ACC112 (cell line): ENCODE results near the gene STIMATE.

Experiments
- H2AFZ ChIP-seq: fragments of 200-600 bp; sonication (generic); one replicate; pipeline ENCODE4 v1.6.0; 2017; ENCODE audit warnings: antibody characterized with exemption, low read length; ENCODE audit not compliant: unreplicated experiment
- H3K27ac ChIP-seq: fragments of 200-600 bp; sonication (generic); 2 replicates; pipeline ENCODE4 v1.5.1; 2014; ENCODE audit warnings: low read depth, mild to moderate bottlenecking, antibody characterized with exemption, low read length, moderate library complexity
- H3K27me3 ChIP-seq: fragments of 200-600 bp; sonication (generic); 2 replicates; pipeline ENCODE4 v1.6.1; 2014; ENCODE audit warnings: mild to moderate bottlenecking, antibody characterized with exemption, low read length, moderate library complexity, mixed read lengths; ENCODE audit not compliant: insufficient read depth
- H3K36me3 ChIP-seq: fragments of 200-600 bp; sonication (generic); 2 replicates; pipeline ENCODE4 v1.6.1; 2016; ENCODE audit warnings: mild to moderate bottlenecking, antibody characterized with exemption, low read length, moderate library complexity, mixed read lengths; ENCODE audit not compliant: insufficient read depth
- H3K4me1 ChIP-seq: fragments of 200-600 bp; sonication (generic); one replicate; pipeline ENCODE4 v1.6.1; 2016; ENCODE audit warnings: low read length, mixed read lengths; ENCODE audit not compliant: insufficient read depth, unreplicated experiment, control insufficient read depth
- H3K4me3 ChIP-seq: fragments of 200-600 bp; sonication (generic); 2 replicates; pipeline ENCODE4 v1.5.1; 2014; ENCODE audit warnings: mild to moderate bottlenecking, low read depth, low read length
- H3K79me2 ChIP-seq: fragments of 200-600 bp; sonication (generic); one replicate; pipeline ENCODE4 v1.6.0; 2016; ENCODE audit warnings: low read length; ENCODE audit not compliant: control insufficient read depth, unreplicated experiment, insufficient read depth

The STIMATE gene

DNA sequence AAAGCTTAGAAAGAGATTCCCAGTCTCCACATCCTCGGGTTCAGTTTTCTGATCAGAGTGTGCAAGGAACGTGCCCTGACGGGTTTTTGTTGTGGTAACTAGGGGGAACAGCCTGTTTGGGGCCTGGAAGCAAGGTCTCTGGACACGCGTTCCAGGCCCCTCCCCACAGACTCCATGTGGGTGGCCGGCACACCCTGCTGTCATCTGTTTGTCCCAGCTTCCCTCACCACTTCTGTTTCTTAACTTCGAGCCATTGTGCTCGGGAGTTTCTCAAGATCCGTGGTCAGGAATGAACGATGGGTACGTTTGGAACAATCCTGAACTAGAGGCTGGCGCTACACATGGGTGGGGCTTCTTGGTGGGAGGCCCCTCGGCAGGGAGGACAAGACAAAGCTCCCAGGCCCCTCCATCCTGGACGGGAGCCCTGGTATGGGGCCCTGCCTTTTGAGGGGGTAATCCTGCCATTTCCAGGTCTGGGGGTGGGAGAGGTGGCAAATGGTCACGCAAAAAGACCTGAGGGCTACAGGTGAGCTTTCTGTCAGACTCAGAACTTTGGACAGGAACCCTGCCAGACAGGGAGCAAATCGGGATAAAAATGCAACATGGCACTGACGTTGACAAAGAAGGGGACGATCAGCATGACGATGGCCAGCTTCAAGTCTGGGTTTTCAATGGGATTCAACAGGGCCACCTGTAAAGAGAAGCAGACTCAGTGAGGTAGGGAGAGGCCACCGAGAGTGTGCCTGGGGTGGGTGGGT, 54.1 kb downstream of the STIMATE start:
- Histone ChIP-seq H3K4me1 (no peaks in the 10 kb centered on the region), H3K36me3 (no peaks in the 10 kb centered on the region), H3K79me2 (no peaks in the 10 kb centered on the region), H3K27me3 (no peaks in the 10 kb centered on the region), H3K27ac (no peak overlapping the region), H2AFZ (no peak overlapping the region), H3K4me3 (no peak overlapping the region)

DNA sequence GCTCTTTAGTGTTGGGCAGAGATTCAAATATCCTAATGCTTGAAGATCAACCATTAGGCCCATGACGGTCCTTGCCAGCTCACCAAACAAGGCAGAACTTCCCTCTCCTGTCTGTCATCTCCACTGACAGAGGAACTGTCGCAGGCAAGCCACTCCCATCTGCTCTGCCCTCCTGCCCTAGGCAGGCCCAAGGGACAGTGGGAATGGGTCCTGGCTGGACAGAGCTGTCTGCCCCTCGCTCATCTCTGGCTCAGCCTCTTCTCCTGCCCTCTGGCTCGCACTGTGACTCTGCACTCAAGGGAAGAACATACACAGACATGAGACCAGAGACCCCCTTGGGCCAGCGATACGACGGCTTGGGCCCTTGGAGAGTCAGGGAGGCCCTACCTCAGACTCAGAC, 54.9 kb downstream of the STIMATE start:
- Histone ChIP-seq H2AFZ (no peak overlapping the region), H3K27ac (no peak overlapping the region), H3K27me3 (no peaks in the 10 kb centered on the region), H3K36me3 (no peaks in the 10 kb centered on the region), H3K4me1 (no peaks in the 10 kb centered on the region), H3K4me3 (no peak overlapping the region), H3K79me2 (no peaks in the 10 kb centered on the region)

DNA sequence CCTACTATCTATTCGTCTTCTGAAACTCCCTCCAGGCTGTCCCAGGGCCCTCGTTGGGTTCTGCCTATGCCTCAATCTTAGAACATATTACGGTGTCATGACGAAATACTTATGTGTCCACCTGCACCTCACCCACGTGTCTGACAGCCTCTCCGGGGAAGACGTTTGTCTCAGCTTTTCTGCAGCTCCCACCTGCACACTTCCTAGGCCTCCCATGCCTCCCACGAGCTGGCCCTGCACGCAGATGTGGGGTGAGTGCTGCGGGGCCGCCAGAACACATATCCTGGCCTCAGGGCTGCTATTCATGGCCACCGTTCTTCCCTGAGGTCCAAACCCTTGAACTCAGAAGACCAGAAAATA, 55.4 kb downstream of the STIMATE start:
- H3K4me1 ChIP-seq: no peaks in the 10 kb centered on the region
- H3K27ac ChIP-seq: no peak overlapping the region
- H2AFZ ChIP-seq: no peak overlapping the region
- no peaks in the 10 kb centered on the region for H3K27me3 ChIP-seq
- H3K4me3 ChIP-seq: no peak overlapping the region
- no peaks in the 10 kb centered on the region for H3K36me3 ChIP-seq
- H3K79me2 ChIP-seq: no peaks in the 10 kb centered on the region

DNA sequence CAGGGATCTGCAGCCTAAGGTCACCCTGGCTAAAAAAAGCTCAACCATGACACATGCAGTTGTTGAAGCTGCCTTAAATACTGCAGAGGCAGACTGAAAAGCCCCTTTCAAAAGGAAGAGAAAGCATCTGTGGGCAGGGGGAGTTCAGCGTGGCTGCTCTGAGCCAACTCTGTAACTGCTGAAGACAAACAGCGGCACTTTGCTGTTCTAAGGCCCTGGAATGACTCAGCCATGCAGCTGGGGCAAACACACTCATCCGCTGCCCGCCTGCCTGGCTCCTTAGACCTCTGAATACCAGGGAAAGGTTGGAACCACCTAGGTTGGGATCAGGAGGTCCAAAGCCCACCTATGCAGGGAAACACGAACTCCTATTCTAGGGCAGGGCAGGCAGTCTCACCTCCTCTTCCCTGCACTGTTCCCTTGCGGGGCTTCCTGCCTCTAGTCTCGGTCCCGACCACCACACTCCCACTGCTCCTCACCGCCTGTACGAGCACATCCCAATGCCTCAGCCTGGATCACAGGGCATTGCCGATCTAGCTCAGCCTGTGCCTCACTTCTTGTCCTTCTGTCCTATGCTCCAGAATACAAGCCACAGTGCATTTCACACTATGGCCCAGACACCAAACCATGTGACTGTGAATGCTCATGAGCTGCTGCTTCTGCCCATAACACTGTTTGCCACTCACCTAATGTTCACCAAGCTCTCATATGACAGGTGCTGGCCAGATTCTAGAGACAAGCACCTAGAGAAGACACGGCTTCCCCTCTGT, 56.0 kb downstream of the STIMATE start:
- Histone ChIP-seq H3K4me3 (no peak overlapping the region), H3K27ac (no peak overlapping the region), H3K27me3 (no peaks in the 10 kb centered on the region), H3K79me2 (no peaks in the 10 kb centered on the region), H3K36me3 (no peaks in the 10 kb centered on the region), H2AFZ (no peak overlapping the region), H3K4me1 (no peaks in the 10 kb centered on the region)

DNA sequence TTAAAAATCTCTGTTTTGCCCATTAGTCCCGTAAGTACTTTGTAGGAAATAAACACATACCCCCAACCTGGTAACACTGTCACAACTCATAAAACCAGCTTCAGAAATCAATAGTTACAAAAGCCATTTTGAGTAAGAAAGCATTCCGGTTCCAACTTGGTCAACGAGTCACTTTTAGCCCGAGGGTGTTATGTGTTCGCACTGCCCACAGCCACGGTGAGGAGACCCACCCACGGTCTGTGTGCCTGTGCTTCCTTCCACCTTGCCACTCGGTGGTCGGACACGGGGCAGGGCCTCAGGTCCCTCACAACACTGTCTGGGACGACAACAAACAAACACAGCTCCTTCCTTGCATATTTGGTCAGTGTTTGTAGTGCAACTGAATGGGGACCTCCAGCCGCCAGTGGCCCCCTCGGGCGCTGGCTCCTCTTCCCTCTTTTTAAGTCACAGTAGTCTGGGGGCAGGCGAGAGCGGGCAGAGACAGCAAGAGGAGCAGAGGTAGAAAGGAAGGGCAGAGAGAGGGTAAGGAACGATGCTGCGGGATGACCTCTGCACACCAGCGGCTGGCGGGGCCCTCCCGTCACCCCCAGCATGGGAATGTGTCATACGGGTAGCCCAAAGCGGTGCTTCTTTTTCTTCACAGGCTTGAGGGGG, 57.3 kb downstream of the STIMATE start:
- no peak overlapping the region for H2AFZ ChIP-seq
- no peaks in the 10 kb centered on the region for H3K79me2 ChIP-seq
- H3K27me3 ChIP-seq: no peaks in the 10 kb centered on the region
- H3K36me3 ChIP-seq: no peaks in the 10 kb centered on the region
- H3K4me1 ChIP-seq: no peaks in the 10 kb centered on the region
- H3K4me3 ChIP-seq: no peak overlapping the region
- H3K27ac ChIP-seq: no peak overlapping the region

DNA sequence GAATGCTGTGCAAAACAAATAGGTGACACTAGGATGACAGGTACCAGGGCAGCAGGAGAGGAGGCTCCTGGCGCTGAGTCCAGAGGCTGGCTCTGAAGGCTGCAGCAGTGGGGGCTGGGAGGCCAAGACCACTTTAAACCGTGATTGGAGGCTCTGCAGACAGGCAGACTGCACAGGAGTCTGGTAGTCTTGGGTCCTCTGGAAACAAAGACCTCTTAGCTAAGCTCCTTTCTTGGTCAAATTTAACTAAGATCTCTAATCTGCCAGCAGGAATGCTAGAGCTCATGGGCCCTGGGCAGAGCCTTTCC, 58.1 kb downstream of the STIMATE start:
- Histone ChIP-seq H3K4me1 (no peaks in the 10 kb centered on the region), H3K4me3 (no peak overlapping the region), H3K79me2 (no peaks in the 10 kb centered on the region), H3K27me3 (no peaks in the 10 kb centered on the region), H3K36me3 (no peaks in the 10 kb centered on the region), H3K27ac (no peak overlapping the region), H2AFZ (no peak overlapping the region)

DNA sequence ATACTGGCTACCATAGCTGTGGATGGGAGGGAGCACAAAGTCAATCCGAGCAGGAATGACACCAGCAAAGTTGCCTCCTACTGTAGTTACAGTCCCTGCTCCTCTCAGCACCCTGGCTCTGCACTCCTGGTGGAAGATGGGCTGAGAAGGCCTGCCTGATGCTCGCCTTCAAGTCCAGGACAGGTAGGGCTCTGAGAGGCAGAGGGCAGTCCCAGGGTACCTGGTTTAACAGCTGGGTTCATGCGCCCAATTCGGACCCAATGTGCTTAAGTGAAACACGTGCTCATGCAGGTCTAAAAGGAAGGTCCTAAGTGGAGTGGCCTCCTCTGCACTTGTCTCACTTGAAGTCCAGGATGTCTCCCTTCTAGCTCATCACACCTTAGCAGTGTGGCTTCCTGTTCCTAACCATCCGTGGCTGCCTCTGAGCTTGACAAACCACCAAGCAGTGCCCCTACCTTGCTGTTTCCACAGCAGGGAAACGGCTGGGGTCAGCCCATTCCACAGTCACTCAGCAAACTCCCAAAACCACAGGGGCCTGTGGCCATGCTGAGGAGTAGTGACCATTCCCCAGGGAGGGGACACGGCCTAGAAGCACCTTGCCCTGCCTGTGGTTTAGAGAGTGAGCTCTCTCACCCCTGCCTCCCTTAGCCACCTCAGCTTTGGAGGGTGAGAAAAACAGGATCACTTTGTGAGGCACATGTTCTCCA, 58.6 kb downstream of the STIMATE start:
- no peaks in the 10 kb centered on the region for H3K27me3 ChIP-seq
- no peak overlapping the region for H3K27ac ChIP-seq
- no peaks in the 10 kb centered on the region for H3K4me1 ChIP-seq
- H3K36me3 ChIP-seq: no peaks in the 10 kb centered on the region
- H3K79me2 ChIP-seq: no peaks in the 10 kb centered on the region
- no peak overlapping the region for H2AFZ ChIP-seq
- no peak overlapping the region for H3K4me3 ChIP-seq

DNA sequence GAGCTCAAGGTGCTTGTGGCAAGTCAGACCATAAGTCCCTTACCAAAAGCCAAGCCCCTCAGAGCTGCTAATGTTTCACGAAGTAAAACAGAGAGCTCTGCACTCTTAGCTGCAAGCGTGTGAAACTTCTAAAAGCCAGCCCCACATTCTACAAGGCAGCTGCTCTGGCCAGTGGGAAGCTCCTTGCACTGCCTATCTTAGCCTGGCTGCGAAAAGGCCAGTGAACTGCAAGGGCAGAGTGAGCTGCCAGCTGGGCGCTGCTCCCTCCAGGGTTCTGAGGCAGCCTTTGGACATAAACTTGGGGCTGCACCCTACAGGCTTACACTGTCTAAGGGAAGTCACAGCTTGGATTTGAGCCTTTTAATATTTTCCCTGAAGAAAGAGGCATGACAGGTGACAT, 60.4 kb downstream of the STIMATE start:
- Histone ChIP-seq H3K4me3 (no peak overlapping the region), H2AFZ (no peak overlapping the region), H3K27me3 (no peaks in the 10 kb centered on the region), H3K36me3 (no peaks in the 10 kb centered on the region), H3K27ac (no peak overlapping the region), H3K4me1 (peaks cover 3% of the 10 kb centered on the region), H3K79me2 (no peaks in the 10 kb centered on the region)

DNA sequence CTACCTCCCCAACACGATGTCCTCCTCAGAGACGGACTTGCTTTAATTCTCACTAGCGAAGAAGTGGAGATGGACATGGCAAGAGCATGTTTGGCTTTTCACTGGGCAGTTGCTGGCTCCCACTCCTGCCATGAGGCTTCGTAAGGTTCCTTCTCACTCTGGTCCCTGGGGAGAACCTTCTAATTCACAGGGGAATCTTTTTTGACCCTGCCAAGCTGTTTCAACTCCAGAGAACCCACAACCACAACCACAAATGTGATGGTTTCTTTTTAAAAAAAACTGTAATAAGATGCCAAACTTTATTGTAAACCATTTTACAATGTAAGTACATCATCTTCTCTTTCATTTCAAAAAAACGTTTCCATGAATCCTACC, 60.9 kb downstream of the STIMATE start:
- Histone ChIP-seq H3K79me2 (no peaks in the 10 kb centered on the region), H3K27ac (no peak overlapping the region), H3K27me3 (no peaks in the 10 kb centered on the region), H3K36me3 (no peaks in the 10 kb centered on the region), H2AFZ (no peak overlapping the region), H3K4me1 (peaks cover 8% of the 10 kb centered on the region), H3K4me3 (no peak overlapping the region)

DNA sequence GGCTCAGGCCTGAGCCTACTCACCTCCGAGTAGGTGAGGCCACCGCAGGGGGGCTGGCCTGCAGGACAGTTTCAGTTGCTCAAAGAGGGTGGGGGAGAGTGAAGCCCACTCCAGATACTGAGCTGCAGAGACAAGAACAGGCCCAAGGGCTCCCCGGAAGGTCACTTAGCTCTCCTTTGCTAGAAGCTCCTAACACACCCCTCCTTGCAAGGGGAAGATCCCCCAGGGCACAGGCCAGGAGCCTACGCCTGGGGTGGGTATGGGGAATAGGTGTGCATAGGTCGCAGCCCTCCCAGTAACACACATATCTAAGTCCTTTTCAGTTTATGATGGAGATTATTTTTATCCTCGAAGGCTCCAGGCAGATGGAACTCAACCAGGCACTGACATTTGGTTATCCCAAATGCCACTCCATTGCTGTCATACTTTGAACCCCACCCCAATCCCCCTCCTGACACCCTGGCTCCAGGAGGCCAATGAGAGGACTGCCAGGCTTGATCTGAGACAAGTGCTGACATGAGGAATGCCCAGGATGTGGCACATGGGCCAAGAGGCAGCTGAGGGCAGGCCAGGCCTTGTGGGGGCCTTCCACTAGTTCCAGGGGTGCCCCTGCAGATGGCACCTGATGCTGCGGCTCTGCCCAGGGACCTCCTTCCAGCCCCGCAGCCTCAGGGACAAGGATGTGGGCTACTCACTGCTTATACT, 61.4 kb downstream of the STIMATE start:
- H3K27me3 ChIP-seq: no peaks in the 10 kb centered on the region
- H3K4me3 ChIP-seq: no peak overlapping the region
- H3K79me2 ChIP-seq: no peaks in the 10 kb centered on the region
- no peak overlapping the region for H3K27ac ChIP-seq
- H3K36me3 ChIP-seq: no peaks in the 10 kb centered on the region
- peaks cover 14% of the 10 kb centered on the region for H3K4me1 ChIP-seq
- no peak overlapping the region for H2AFZ ChIP-seq
